IPS-20b (cell line): ENCODE measurements around the gene NME4.
"Not testable (repeated sequence)": the region's sequence is repeated elsewhere in the genome, so short reads cannot be mapped to it uniquely, and the experiment has no call there.

ENCODE experiments used
- H3K27ac ChIP-seq: one replicate; pipeline ENCODE4 v1.5.1; 2013; ENCODE audit warnings: low read length
- H3K27me3 ChIP-seq: 2 replicates; pipeline ENCODE4 v1.6.1; 2013; ENCODE audit warnings: mild to moderate bottlenecking, low read length, inconsistent platforms; ENCODE audit not compliant: insufficient read depth
- H3K36me3 ChIP-seq: 2 replicates; pipeline ENCODE4 v1.6.1; 2013; ENCODE audit warnings: low read depth, mild to moderate bottlenecking, inconsistent platforms, low read length, moderate library complexity; ENCODE audit not compliant: insufficient read depth
- H3K4me1 ChIP-seq: 2 replicates; pipeline ENCODE4 v1.6.1; 2013; ENCODE audit warnings: mild to moderate bottlenecking, control low read depth, inconsistent platforms, low read length, moderate library complexity; ENCODE audit not compliant: insufficient read depth
- H3K4me3 ChIP-seq: 2 replicates; pipeline ENCODE4 v1.5.1; 2013; ENCODE audit warnings: mild to moderate bottlenecking, low read length, inconsistent platforms
- H3K9ac ChIP-seq: 2 replicates; pipeline ENCODE4 v1.6.1; 2013; ENCODE audit warnings: low read depth, mild to moderate bottlenecking, inconsistent platforms, low read length, moderate library complexity
- H3K9me3 ChIP-seq: 2 replicates; pipeline ENCODE4 v1.6.1; 2013; ENCODE audit warnings: mild to moderate bottlenecking, low read depth, low read length, inconsistent platforms; ENCODE audit not compliant: insufficient read depth

NME4 gene

GRCh38 chr16:373848-374615 lies 23.0 kb upstream of the NME4 start:
- Histone ChIP-seq H3K36me3 (peaks cover 60% of the 10 kb centered on the region), H3K9ac (no peak overlapping the region), H3K4me1 (peaks cover 10% of the 10 kb centered on the region; the same call in 1 of the 2 replicates), H3K4me3 (no peak overlapping the region), H3K27ac (no peak overlapping the region), H3K27me3 (no peaks in the 10 kb centered on the region), H3K9me3 (no peaks in the 10 kb centered on the region)

GRCh38 chr16:374616-374926 lies 22.4 kb upstream of the NME4 start:
- H3K4me3 ChIP-seq = no peak overlapping the region
- no peaks in the 10 kb centered on the region for H3K27me3 ChIP-seq
- H3K9me3 ChIP-seq = no peaks in the 10 kb centered on the region
- peaks cover 9% of the 10 kb centered on the region; the same call in 1 of the 2 replicates for H3K4me1 ChIP-seq
- no peak overlapping the region for H3K27ac ChIP-seq
- peaks cover 56% of the 10 kb centered on the region for H3K36me3 ChIP-seq
- no peak overlapping the region for H3K9ac ChIP-seq

- no peaks in the 10 kb centered on the region for H3K27me3 ChIP-seq
- H3K9ac ChIP-seq = no peak overlapping the region
- peaks cover 56% of the 10 kb centered on the region for H3K36me3 ChIP-seq
- H3K4me3 ChIP-seq = no peak overlapping the region
- no peaks in the 10 kb centered on the region for H3K9me3 ChIP-seq
- H3K27ac ChIP-seq = no peak overlapping the region
- peaks cover 13% of the 10 kb centered on the region; the same call in 1 of the 2 replicates for H3K4me1 ChIP-seq
These were observed 21.8 kb upstream of the NME4 start for GRCh38 chr16:375212-375611.

GRCh38 chr16:375927-376816 lies 20.8 kb upstream of the NME4 start:
- Histone ChIP-seq H3K9me3 (no peaks in the 10 kb centered on the region), H3K36me3 (peaks cover 56% of the 10 kb centered on the region), H3K27me3 (no peaks in the 10 kb centered on the region), H3K9ac (no peak overlapping the region), H3K27ac (no peak overlapping the region), H3K4me3 (no peak overlapping the region), H3K4me1 (peaks cover 13% of the 10 kb centered on the region; the same call in 1 of the 2 replicates)

- H3K4me1 ChIP-seq = peaks cover 13% of the 10 kb centered on the region; the same call in 1 of the 2 replicates
- peaks cover 49% of the 10 kb centered on the region for H3K36me3 ChIP-seq
These were observed 20.1 kb upstream of the NME4 start for GRCh38 chr16:376817-377418.

GRCh38 chr16:377419-377951 lies 19.5 kb upstream of the NME4 start:
- Histone ChIP-seq H3K27me3 (peaks cover 4% of the 10 kb centered on the region), H3K4me3 (no peak overlapping the region), H3K27ac (no peak overlapping the region), H3K4me1 (peaks cover 13% of the 10 kb centered on the region; the same call in 1 of the 2 replicates), H3K9me3 (no peaks in the 10 kb centered on the region), H3K36me3 (peaks cover 44% of the 10 kb centered on the region), H3K9ac (no peak overlapping the region)

More at GRCh38 chr16:376817-377418, 20.1 kb upstream of the NME4 start:
- H3K27me3 ChIP-seq = no peaks in the 10 kb centered on the region
- no peak overlapping the region for H3K9ac ChIP-seq
- no peak overlapping the region for H3K4me3 ChIP-seq
- H3K9me3 ChIP-seq = no peaks in the 10 kb centered on the region
- no peak overlapping the region for H3K27ac ChIP-seq

GRCh38 chr16:378113-378820 lies 18.7 kb upstream of the NME4 start:
- not testable (repeated sequence) for H3K9me3 ChIP-seq, H3K9ac ChIP-seq, H3K27ac ChIP-seq
- Histone ChIP-seq H3K36me3 (peaks cover 36% of the 10 kb centered on the region), H3K4me3 (peak overlapping the region; percentile 26; the same call in 1 of the 2 replicates), H3K4me1 (peaks cover 15% of the 10 kb centered on the region; the same call in 1 of the 2 replicates), H3K27me3 (peaks cover 10% of the 10 kb centered on the region)

GRCh38 chr16:378821-379182 lies 18.2 kb upstream of the NME4 start:
- H3K9me3 ChIP-seq = no peaks in the 10 kb centered on the region
- H3K27me3 ChIP-seq = peaks cover 15% of the 10 kb centered on the region
- H3K4me3 ChIP-seq = peak overlapping the region; percentile 26; the same call in 1 of the 2 replicates
- H3K9ac ChIP-seq = no peak overlapping the region; the same call in 1 of the 2 replicates
- H3K4me1 ChIP-seq = peaks cover 17% of the 10 kb centered on the region; the same call in 1 of the 2 replicates
- H3K36me3 ChIP-seq = peaks cover 30% of the 10 kb centered on the region
- no peak overlapping the region for H3K27ac ChIP-seq

GRCh38 chr16:379183-379960 lies 17.6 kb upstream of the NME4 start:
- peaks cover 22% of the 10 kb centered on the region; the same call in 1 of the 2 replicates for H3K4me1 ChIP-seq
- no peaks in the 10 kb centered on the region for H3K9me3 ChIP-seq
- peak overlapping the region; percentile 51; the same call in 1 of the 2 replicates for H3K9ac ChIP-seq
- peaks cover 25% of the 10 kb centered on the region for H3K36me3 ChIP-seq
- H3K4me3 ChIP-seq = peak overlapping the region; percentile 84; the same call in 1 of the 2 replicates
- H3K27ac ChIP-seq = no peak overlapping the region
- H3K27me3 ChIP-seq = peaks cover 15% of the 10 kb centered on the region

GRCh38 chr16:379961-380761 lies 16.8 kb upstream of the NME4 start:
- Histone ChIP-seq H3K27ac (no peak overlapping the region), H3K27me3 (peaks cover 15% of the 10 kb centered on the region), H3K4me1 (peaks cover 22% of the 10 kb centered on the region; the same call in 1 of the 2 replicates), H3K9ac (peak overlapping the region; percentile 80; the same call in 1 of the 2 replicates), H3K9me3 (no peaks in the 10 kb centered on the region), H3K4me3 (peak overlapping the region; percentile 84; the same call in 1 of the 2 replicates), H3K36me3 (peaks cover 17% of the 10 kb centered on the region)
